Measurements from ENCODE around the gene PRPF40B.

Gene PRPF40B

GRCh38 chr12:49635656-49636055 is 12.3 kb downstream of the PRPF40B start:
- DNase-seq (ENCODE audit: low read depth in 2 of 2), result no peak

GRCh38 chr12:49636574-49636973 is 13.2 kb downstream of the PRPF40B start:
- no peak for DNase-seq (ENCODE audit: low read depth in 2 of 2)

- DNase-seq (ENCODE audit: low read depth in 2 of 2), result peak in 1 of 2 donors; percentile 22
These were observed 13.8 kb downstream of the PRPF40B start for GRCh38 chr12:49636979-49637755.

GRCh38 chr12:49641748-49642369 is 18.5 kb downstream of the PRPF40B start:
- no peak for DNase-seq (ENCODE audit: low read depth in 2 of 2)

- no peak for DNase-seq (ENCODE audit: low read depth in 2 of 2)
These were observed 19.0 kb downstream of the PRPF40B start for GRCh38 chr12:49642370-49642802.

- no peak for DNase-seq (ENCODE audit: low read depth in 2 of 2)
These were observed 19.8 kb downstream of the PRPF40B start for GRCh38 chr12:49643135-49643534.

GRCh38 chr12:49643961-49644619 is 20.7 kb downstream of the PRPF40B start:
- no peak for DNase-seq (ENCODE audit: low read depth in 2 of 2)

GRCh38 chr12:49644620-49644994 is 21.2 kb downstream of the PRPF40B start:
- peak; percentile 57 to 66 for DNase-seq (ENCODE audit: low read depth in 2 of 2)

- DNase-seq (ENCODE audit: low read depth in 2 of 2), result no peak
These were observed 22.0 kb downstream of the PRPF40B start for GRCh38 chr12:49645146-49646039.

- no peak for DNase-seq (ENCODE audit: low read depth in 2 of 2)
These were observed 23.0 kb downstream of the PRPF40B start for GRCh38 chr12:49646331-49646830.

- no peak for DNase-seq (ENCODE audit: low read depth in 2 of 2)
These were observed 23.7 kb downstream of the PRPF40B start for GRCh38 chr12:49646871-49647654.

- DNase-seq (ENCODE audit: low read depth in 2 of 2), result no peak
These were observed 24.7 kb downstream of the PRPF40B start for GRCh38 chr12:49647827-49648711.

GRCh38 chr12:49648712-49649003 is 25.3 kb downstream of the PRPF40B start:
- no peak for DNase-seq (ENCODE audit: low read depth in 2 of 2)

- no peak for DNase-seq (ENCODE audit: low read depth in 2 of 2)
These were observed 26.1 kb downstream of the PRPF40B start for GRCh38 chr12:49649445-49649844.

- DNase-seq (ENCODE audit: low read depth in 2 of 2), result no peak
These were observed 26.5 kb downstream of the PRPF40B start for GRCh38 chr12:49649892-49650291.

- DNase-seq (ENCODE audit: low read depth in 2 of 2), result no peak
These were observed 28.5 kb downstream of the PRPF40B start for GRCh38 chr12:49651855-49652254.

GRCh38 chr12:49652921-49653520 is 29.7 kb downstream of the PRPF40B start:
- no peak for DNase-seq (ENCODE audit: low read depth in 2 of 2)

GRCh38 chr12:49654715-49655114 is 31.4 kb downstream of the PRPF40B start:
- DNase-seq (ENCODE audit: low read depth in 2 of 2), result no peak

- DNase-seq (ENCODE audit: low read depth in 2 of 2), result no peak
These were observed 32.4 kb downstream of the PRPF40B start for GRCh38 chr12:49655595-49656236.

Measured in activated CD8-positive, alpha-beta memory T cell treated with anti-CD3 and anti-CD28 coated beads for 4 hours (primary cell).